Loucy (cell line): Measurements from ENCODE around the gene E4F1.

ENCODE experiments used
- H2AFZ ChIP-seq: fragments of 200-600 bp; sonication (generic); 2 replicates; pipeline ENCODE4 v1.6.0; 2016; ENCODE audit warnings: antibody characterized with exemption, mild to moderate bottlenecking, low read length, moderate library complexity
- H3F3A ChIP-seq: fragments of 200-600 bp; 2 replicates; pipeline ENCODE4 v1.6.0; 2016; ENCODE audit warnings: antibody characterized with exemption, low read depth, mild to moderate bottlenecking
- H3K27me3 ChIP-seq: fragments of 200-600 bp; sonication (generic); 2 replicates; pipeline ENCODE4 v1.6.1; 2014; ENCODE audit warnings: low read length, mild to moderate bottlenecking; ENCODE audit not compliant: insufficient read depth, poor library complexity, severe bottlenecking
- H3K36me3 ChIP-seq: fragments of 200-600 bp; sonication (generic); 2 replicates; pipeline ENCODE4 v1.6.1; 2016; ENCODE audit warnings: low read length; ENCODE audit not compliant: insufficient read depth
- H3K4me1 ChIP-seq: fragments of 200-600 bp; sonication (generic); 2 replicates; pipeline ENCODE4 v1.5.1; 2014; ENCODE audit warnings: low read length, mild to moderate bottlenecking; ENCODE audit not compliant: insufficient read depth, poor library complexity, severe bottlenecking
- H3K4me2 ChIP-seq: fragments of 200-600 bp; sonication (generic); 2 replicates; pipeline ENCODE4 v1.6.0; 2014; ENCODE audit warnings: antibody characterized with exemption, low read length, low read depth, mild to moderate bottlenecking; ENCODE audit not compliant: poor library complexity, severe bottlenecking
- H3K4me3 ChIP-seq: fragments of 200-600 bp; sonication (generic); 2 replicates; pipeline ENCODE4 v1.5.1; 2014; ENCODE audit warnings: low read length, mild to moderate bottlenecking, mixed read lengths; ENCODE audit not compliant: poor library complexity, severe bottlenecking
- H3K79me2 ChIP-seq: fragments of 200-600 bp; sonication (generic); 2 replicates; pipeline ENCODE4 v1.6.1; 2014; ENCODE audit warnings: low read length; ENCODE audit not compliant: insufficient read depth
- H3K9ac ChIP-seq: fragments of 200-600 bp; sonication (generic); 2 replicates; pipeline ENCODE4 v1.6.0; 2014; ENCODE audit warnings: mild to moderate bottlenecking, low read depth, low read length, moderate library complexity; ENCODE audit not compliant: poor library complexity, severe bottlenecking
- H3K9me2 ChIP-seq: fragments of 200-600 bp; sonication (generic); replicated peaks from 2 replicates; pipeline ENCODE4 v1.6.1; 2016; ENCODE audit warnings: low read depth, low read length, mixed read lengths
- H3K9me3 ChIP-seq: fragments of 200-600 bp; sonication (generic); 2 replicates; pipeline ENCODE4 v1.6.1; 2014; ENCODE audit warnings: mild to moderate bottlenecking, antibody characterized with exemption, low read length, low read depth; ENCODE audit not compliant: insufficient read depth
- H4K20me1 ChIP-seq: fragments of 200-600 bp; sonication (generic); 2 replicates; pipeline ENCODE4 v1.6.0; 2014; ENCODE audit warnings: antibody characterized with exemption, low read length, mild to moderate bottlenecking; ENCODE audit not compliant: insufficient read depth, poor library complexity, severe bottlenecking
- CTCF ChIP-seq: fragments of 200-600 bp; sonication (generic); conservative IDR thresholded peaks from 2 replicates; pipeline ENCODE4 v1.5.1; 2014; ENCODE audit warnings: mild to moderate bottlenecking, antibody characterized with exemption, low read length
- EZH2phosphoT487 ChIP-seq: fragments of 200-600 bp; IDR thresholded peaks from 2 replicates; pipeline ENCODE4 v1.6.1; 2018; ENCODE audit warnings: antibody characterized with exemption, mild to moderate bottlenecking, moderate library complexity, borderline replicate concordance

Gene E4F1

GRCh38 chr16:2175454-2175853 lies 47.9 kb upstream of the E4F1 start:
- Histone ChIP-seq H2AFZ (no peak overlapping the region), H4K20me1 (no peaks in the 10 kb centered on the region), H3K36me3 (no peaks in the 10 kb centered on the region; the same call in 1 of the 2 replicates), H3K79me2 (no peaks in the 10 kb centered on the region), H3K4me3 (no peak overlapping the region), H3K9ac (no peak overlapping the region), H3K9me2 (no peaks in the 10 kb centered on the region), H3K9me3 (no peaks in the 10 kb centered on the region), H3F3A (no peaks in the 10 kb centered on the region), H3K4me2 (no peak overlapping the region), H3K27me3 (no peaks in the 10 kb centered on the region), H3K4me1 (no peaks in the 10 kb centered on the region)
- no peak for TF ChIP-seq CTCF
- TF ChIP-seq EZH2phosphoT487, result no peak

GRCh38 chr16:2176047-2176446 lies 47.3 kb upstream of the E4F1 start:
- Histone ChIP-seq H3K4me2 (no peak overlapping the region), H3K9me2 (no peaks in the 10 kb centered on the region), H3K27me3 (no peaks in the 10 kb centered on the region), H4K20me1 (no peaks in the 10 kb centered on the region), H3K79me2 (no peaks in the 10 kb centered on the region), H2AFZ (no peak overlapping the region), H3K9me3 (no peaks in the 10 kb centered on the region), H3F3A (no peaks in the 10 kb centered on the region), H3K9ac (no peak overlapping the region), H3K36me3 (no peaks in the 10 kb centered on the region; the same call in 1 of the 2 replicates), H3K4me3 (no peak overlapping the region), H3K4me1 (no peaks in the 10 kb centered on the region)
- TF ChIP-seq EZH2phosphoT487 (no peak), CTCF (no peak)

GRCh38 chr16:2177101-2177500 lies 46.3 kb upstream of the E4F1 start:
- H4K20me1 ChIP-seq, result no peaks in the 10 kb centered on the region
- no peak overlapping the region for H2AFZ ChIP-seq
- no peaks in the 10 kb centered on the region for H3K9me2 ChIP-seq
- H3K4me2 ChIP-seq, result no peak overlapping the region
- H3F3A ChIP-seq, result no peaks in the 10 kb centered on the region
- H3K4me1 ChIP-seq, result no peaks in the 10 kb centered on the region
- no peak overlapping the region for H3K9ac ChIP-seq
- no peaks in the 10 kb centered on the region for H3K27me3 ChIP-seq
- H3K9me3 ChIP-seq, result no peaks in the 10 kb centered on the region
- TF ChIP-seq CTCF, result no peak
- no peak overlapping the region for H3K4me3 ChIP-seq
- H3K36me3 ChIP-seq, result no peaks in the 10 kb centered on the region; the same call in 1 of the 2 replicates
- no peaks in the 10 kb centered on the region for H3K79me2 ChIP-seq
